Measurements from ENCODE around the gene CCDC142.

Gene CCDC142

DNA sequence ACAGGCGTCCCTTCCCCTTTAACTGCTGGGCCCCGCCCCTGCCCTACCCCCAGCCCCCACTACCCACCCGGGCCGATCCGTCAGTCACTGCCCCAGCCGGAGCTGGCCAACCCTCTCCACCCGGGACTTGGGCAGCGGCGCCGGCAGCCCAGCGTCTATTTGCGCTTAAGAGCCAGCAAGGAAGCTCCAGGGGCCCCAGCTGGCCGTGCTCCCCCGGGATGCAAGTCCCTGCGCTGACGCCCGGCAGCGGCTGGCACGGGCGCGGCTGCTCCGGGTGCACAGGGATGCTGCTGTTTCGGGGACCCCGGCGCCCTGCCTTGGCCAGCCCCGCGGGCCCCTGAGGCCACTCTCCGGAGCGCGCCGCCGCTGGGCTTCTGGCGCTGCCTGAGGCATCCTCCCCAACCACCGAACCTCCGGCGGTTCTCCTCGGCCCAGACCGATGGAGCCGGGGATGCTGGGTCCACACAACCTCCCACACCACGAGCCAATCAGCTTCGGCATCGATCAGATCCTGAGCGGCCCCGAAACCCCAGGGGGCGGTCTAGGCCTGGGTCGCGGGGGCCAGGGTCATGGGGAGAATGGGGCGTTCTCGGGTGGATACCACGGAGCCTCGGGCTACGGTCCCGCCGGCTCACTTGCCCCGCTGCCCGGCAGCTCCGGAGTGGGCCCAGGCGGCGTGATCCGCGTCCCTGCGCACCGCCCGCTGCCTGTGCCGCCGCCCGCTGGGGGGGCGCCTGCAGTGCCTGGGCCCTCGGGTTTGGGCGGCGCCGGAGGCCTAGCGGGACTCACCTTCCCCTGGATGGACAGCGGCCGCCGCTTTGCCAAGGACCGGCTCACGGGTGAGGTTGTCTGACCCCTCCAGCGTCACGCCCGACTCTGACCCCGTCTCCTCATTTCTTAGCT lies 31.8 kb upstream of the CCDC142 start, which contains the start of gene TLX2:
TSS of gene TLX2 (plus strand) at position 83 of the 903 bp plus-strand sequence. CDS start at position 440, 357 bp downstream.
- TF ChIP-seq CTCF (IDR thresholded peaks at IDR 0.05; ENCODE audit: low read depth, low read length, missing control alignments): no peak
- Histone ChIP-seq H3K36me3 (replicated peaks) (no peaks in the 10 kb centered on the region), H3K27me3 (replicated peaks) (peaks cover 68% of the 10 kb centered on the region), H3K27ac (no peak within 1 kb of the TSS), H3K4me3 (ENCODE audit: low read depth, low read length) (no peak within 1 kb of the TSS)
- in situ Hi-C loops (cut with HindIII; ENCODE audit: low pct_ligation_motif_present, low sequenced_read_pairs): no loop called here
- no peak for DNase-seq

DNA sequence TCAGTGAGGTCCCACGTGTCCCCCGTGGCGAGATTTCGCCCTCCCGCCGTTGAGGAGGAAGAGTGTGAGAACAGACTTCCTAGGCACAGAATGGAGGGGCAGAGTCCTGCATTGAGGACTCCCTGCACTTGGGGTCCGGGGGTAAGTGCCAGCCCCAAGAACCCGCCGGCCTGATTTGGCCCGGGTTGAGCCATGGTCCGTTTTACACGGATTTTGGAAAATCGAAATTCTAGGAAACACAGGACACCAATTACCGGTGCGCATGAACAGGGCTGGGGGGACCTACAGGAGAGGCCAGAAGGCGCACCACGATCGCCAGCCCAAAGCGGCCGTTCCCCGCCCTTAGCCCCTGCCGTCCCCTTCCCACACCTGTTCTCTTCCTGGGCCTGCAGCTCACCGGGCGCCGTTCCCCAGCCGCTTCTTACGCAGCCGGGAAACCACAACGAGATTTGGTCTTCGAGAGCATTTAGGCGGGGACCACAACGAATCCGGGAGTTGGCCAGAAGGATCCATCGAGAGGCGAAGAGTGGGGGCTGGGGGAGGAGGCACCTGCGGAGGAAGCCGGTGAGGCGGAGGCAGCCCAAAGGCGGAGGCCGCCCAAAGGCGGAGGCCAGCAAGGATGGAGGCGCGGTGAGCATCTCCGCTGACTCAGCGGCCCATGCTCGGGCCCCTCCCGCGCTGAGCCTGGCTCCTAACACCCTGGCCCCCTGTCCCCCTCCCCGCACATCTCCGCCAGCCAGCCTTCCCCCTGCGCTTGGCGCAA lies 31.0 kb upstream of the CCDC142 start:
- H3K4me3 ChIP-seq (ENCODE audit: low read depth, low read length): no peak overlapping the region
- DNase-seq: no peak
- in situ Hi-C loops (cut with HindIII; ENCODE audit: low pct_ligation_motif_present, low sequenced_read_pairs): no loop called here
- no peak for TF ChIP-seq CTCF (IDR thresholded peaks at IDR 0.05; ENCODE audit: low read depth, low read length, missing control alignments)
- no peaks in the 10 kb centered on the region for H3K36me3 ChIP-seq (replicated peaks)
- no peak overlapping the region for H3K27ac ChIP-seq
- H3K27me3 ChIP-seq (replicated peaks): peaks cover 61% of the 10 kb centered on the region

DNA sequence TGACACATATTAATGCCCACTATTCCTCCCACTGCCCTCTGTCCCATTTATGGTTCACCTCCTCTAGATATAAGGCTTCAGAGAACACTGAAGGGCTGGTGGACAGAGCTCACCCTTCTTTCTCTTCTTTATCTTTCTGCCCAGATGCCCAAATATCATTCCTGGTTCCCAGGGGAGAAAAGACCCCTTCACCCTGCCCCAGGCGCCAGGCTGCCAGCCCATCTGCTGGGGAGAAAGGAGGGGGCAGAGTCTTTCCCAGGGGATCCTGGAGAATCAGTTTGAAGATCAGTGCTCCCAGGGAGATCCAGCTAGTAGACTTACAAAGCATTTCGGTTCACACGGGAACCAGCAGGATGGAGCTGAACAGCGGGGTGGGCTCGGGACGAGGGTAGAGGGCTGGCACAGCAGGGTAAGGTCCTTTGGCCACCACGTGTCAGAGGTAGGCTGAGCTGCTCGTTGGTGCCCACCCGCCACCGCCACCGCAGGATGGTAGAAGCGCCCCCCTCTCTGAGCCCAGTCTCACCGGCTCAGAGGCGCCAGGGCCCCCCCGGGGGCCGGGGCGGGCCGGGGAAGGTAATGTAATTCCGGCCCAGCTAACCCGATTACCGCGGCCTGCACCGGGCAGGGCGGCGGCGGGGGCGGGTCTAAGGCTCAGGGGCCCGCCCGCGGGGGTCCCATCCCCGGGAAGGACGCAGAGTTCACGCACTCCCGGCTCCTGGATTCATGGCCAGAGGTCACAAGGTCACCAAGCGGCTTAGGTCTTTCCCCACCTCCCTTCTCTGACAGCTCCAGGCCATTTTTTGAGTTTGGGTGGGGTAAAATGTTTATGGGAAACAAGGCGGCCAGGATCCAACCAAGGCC lies 30.2 kb upstream of the CCDC142 start:
- no peak for DNase-seq
- Histone ChIP-seq H3K27ac (no peak overlapping the region), H3K27me3 (replicated peaks) (peaks cover 61% of the 10 kb centered on the region), H3K36me3 (replicated peaks) (no peaks in the 10 kb centered on the region), H3K4me3 (ENCODE audit: low read depth, low read length) (no peak overlapping the region)
- TF ChIP-seq CTCF (IDR thresholded peaks at IDR 0.05; ENCODE audit: low read depth, low read length, missing control alignments): no peak
- in situ Hi-C loops (cut with HindIII; ENCODE audit: low pct_ligation_motif_present, low sequenced_read_pairs): no loop called here

GRCh38 chr2:74511104-74511989 lies 28.5 kb upstream of the CCDC142 start:
- Histone ChIP-seq H3K36me3 (replicated peaks) (no peaks in the 10 kb centered on the region), H3K4me3 (ENCODE audit: low read depth, low read length) (no peak overlapping the region), H3K27me3 (replicated peaks) (peaks cover 52% of the 10 kb centered on the region), H3K27ac (no peak overlapping the region)
- TF ChIP-seq CTCF (IDR thresholded peaks at IDR 0.05; ENCODE audit: low read depth, low read length, missing control alignments): no peak
- DNase-seq: no peak
- in situ Hi-C loops (cut with HindIII; ENCODE audit: low pct_ligation_motif_present, low sequenced_read_pairs): no loop called here

DNA sequence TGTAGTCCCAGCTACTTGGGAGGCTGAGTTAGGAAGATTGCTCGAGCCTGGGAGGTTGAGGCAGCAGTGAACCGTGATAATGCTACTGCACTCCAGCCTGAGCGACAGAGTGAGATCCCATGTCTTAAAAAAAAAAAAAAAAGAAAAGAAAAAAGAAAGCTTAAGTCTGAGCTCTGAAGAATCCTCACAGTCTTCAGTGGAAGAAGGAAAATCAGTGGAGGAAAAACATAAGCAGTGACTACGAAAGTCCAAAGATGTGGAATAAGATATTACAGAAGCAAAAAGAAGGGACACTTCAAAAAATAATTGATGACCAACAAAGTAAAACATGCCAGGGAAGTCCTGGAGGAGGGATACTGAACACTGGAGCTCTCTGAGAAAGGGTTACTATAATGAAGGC lies 27.5 kb upstream of the CCDC142 start:
- Histone ChIP-seq H3K36me3 (replicated peaks) (peaks cover 7% of the 10 kb centered on the region), H3K4me3 (ENCODE audit: low read depth, low read length) (no peak overlapping the region), H3K27ac (no peak overlapping the region), H3K27me3 (replicated peaks) (peaks cover 42% of the 10 kb centered on the region)
- DNase-seq: no peak
- in situ Hi-C loops (cut with HindIII; ENCODE audit: low pct_ligation_motif_present, low sequenced_read_pairs): no loop called here
- no peak for TF ChIP-seq CTCF (IDR thresholded peaks at IDR 0.05; ENCODE audit: low read depth, low read length, missing control alignments)

All from brain microvascular endothelial cell (primary cell).